Measurements from ENCODE around the gene DAB2IP. TPM values are rescaled to one million over a fixed set of nuclear protein-coding genes. Genes with fewer than 3 reads are reported as not detected.
"Not testable (repeated sequence)": the region's sequence is repeated elsewhere in the genome, so short reads cannot be mapped to it uniquely, and the experiment has no call there.

The DAB2IP gene
- total RNA-seq, 8 experiments from 2014 or later = 8.0 to 27.7 (median 19.6) TPM

- WGBS, 10 experiments = 60 to 100% (median 92%) methylated on average over 1 to 6 of the region's 9 CpGs; no CpG with 5 or more reads in 1 of the 10 experiments
- Histone ChIP-seq H3K4me1 (replicated peaks in 1 of 2) (peaks cover 12 to 18% of the 10 kb centered on the region in 2 donors), H3K27ac (no peak overlapping the region), H3K4me3 (no peak overlapping the region)
- in situ Hi-C loops (cut with MboI; ENCODE audit: low pct_unique_long_range_greater_than_20kb in 2 of 9, low sequenced_read_pairs in 9 of 9, unreplicated experiment in 9 of 9) = no loop called here
- no peak for ATAC-seq (replicated peaks in 6 of 8)
Observed at GRCh38 chr9:121618504-121618903, 32.9 kb upstream of the DAB2IP start.

- H3K4me1 ChIP-seq (replicated peaks in 1 of 2) = peaks cover 8 to 14% of the 10 kb centered on the region in 2 donors
- WGBS, 10 experiments = 55 to 100% (median 85%) methylated on average over 2 to 4 of the region's 7 CpGs; no CpG with 5 or more reads in 4 of the 10 experiments
- H3K27ac ChIP-seq; H3K4me3 ChIP-seq; in situ Hi-C loops (cut with MboI; ENCODE audit: low pct_unique_long_range_greater_than_20kb in 2 of 9, low sequenced_read_pairs in 9 of 9, unreplicated experiment in 9 of 9); ATAC-seq (replicated peaks in 6 of 8): not testable (repeated sequence)
Observed at GRCh38 chr9:121618910-121619309, 32.5 kb upstream of the DAB2IP start.

- ATAC-seq (replicated peaks in 6 of 8) = peak in 3 of 8 experiments; percentile 66 to 77 (median 76)
- in situ Hi-C loops (cut with MboI; ENCODE audit: low pct_unique_long_range_greater_than_20kb in 2 of 9, low sequenced_read_pairs in 9 of 9, unreplicated experiment in 9 of 9) = no loop called here
- H3K27ac ChIP-seq = no peak overlapping the region
- H3K4me3 ChIP-seq = no peak overlapping the region
- H3K4me1 ChIP-seq (replicated peaks in 1 of 2) = peaks cover 6 to 12% of the 10 kb centered on the region in 2 donors
- WGBS, 10 experiments = 0 to 100% (median 67%) methylated on average over 1 to 5 of the region's 11 CpGs; no CpG with 5 or more reads in 2 of the 10 experiments
Observed at GRCh38 chr9:121619545-121620324, 31.7 kb upstream of the DAB2IP start.

GRCh38 chr9:121620325-121620673 lies 31.1 kb upstream of the DAB2IP start:
- ATAC-seq (replicated peaks in 6 of 8) = no peak
- 87% methylated on average over 3 of the region's 3 CpGs; no CpG with 5 or more reads in 9 of the 10 experiments for WGBS, 10 experiments
- H3K4me1 ChIP-seq (replicated peaks in 1 of 2) = peaks cover 6 to 12% of the 10 kb centered on the region in 2 donors
- in situ Hi-C loops (cut with MboI; ENCODE audit: low pct_unique_long_range_greater_than_20kb in 2 of 9, low sequenced_read_pairs in 9 of 9, unreplicated experiment in 9 of 9) = no loop called here
- no peak overlapping the region for H3K27ac ChIP-seq
- no peak overlapping the region for H3K4me3 ChIP-seq

GRCh38 chr9:121620777-121621449 lies 30.5 kb upstream of the DAB2IP start:
- WGBS, 10 experiments = 0 to 100% (median 100%) methylated on average over 1 to 2 of the region's 3 CpGs; no CpG with 5 or more reads in 5 of the 10 experiments
- peak in 7 of 8 experiments; percentile 11 to 89 (median 73) for ATAC-seq (replicated peaks in 6 of 8)
- H3K27ac ChIP-seq = no peak overlapping the region
- H3K4me1 ChIP-seq (replicated peaks in 1 of 2) = peaks cover 6 to 9% of the 10 kb centered on the region in 2 donors
- H3K4me3 ChIP-seq = no peak overlapping the region
- in situ Hi-C loops (cut with MboI; ENCODE audit: low pct_unique_long_range_greater_than_20kb in 2 of 9, low sequenced_read_pairs in 9 of 9, unreplicated experiment in 9 of 9) = no loop called here

GRCh38 chr9:121622387-121623203 lies 28.8 kb upstream of the DAB2IP start:
- Histone ChIP-seq H3K4me3 (no peak overlapping the region), H3K27ac (no peak overlapping the region), H3K4me1 (replicated peaks in 1 of 2) (peaks cover 5 to 8% of the 10 kb centered on the region in 2 donors)
- WGBS, 10 experiments = 20 to 100% (median 65%) methylated on average over 1 to 5 of the region's 14 CpGs; no CpG with 5 or more reads in 3 of the 10 experiments
- peak in 2 of 8 experiments; percentile 4 to 49 for ATAC-seq (replicated peaks in 6 of 8)
- in situ Hi-C loops (cut with MboI; ENCODE audit: low pct_unique_long_range_greater_than_20kb in 2 of 9, low sequenced_read_pairs in 9 of 9, unreplicated experiment in 9 of 9) = no loop called here

- in situ Hi-C loops (cut with MboI; ENCODE audit: low pct_unique_long_range_greater_than_20kb in 2 of 9, low sequenced_read_pairs in 9 of 9, unreplicated experiment in 9 of 9); ATAC-seq (replicated peaks in 6 of 8); H3K27ac ChIP-seq; H3K4me3 ChIP-seq: not testable (repeated sequence)
- peaks cover 7 to 12% of the 10 kb centered on the region in 2 donors for H3K4me1 ChIP-seq (replicated peaks in 1 of 2)
- 83 to 100% (median 100%) methylated on average over 1 of the region's 2 CpGs; no CpG with 5 or more reads in 6 of the 10 experiments for WGBS, 10 experiments
Observed at GRCh38 chr9:121623430-121623829, 28.0 kb upstream of the DAB2IP start.

- no peak for ATAC-seq (replicated peaks in 6 of 8)
- Histone ChIP-seq H3K27ac (no peak overlapping the region), H3K4me3 (no peak overlapping the region), H3K4me1 (replicated peaks in 1 of 2) (peaks cover 7 to 12% of the 10 kb centered on the region in 2 donors)
- WGBS, 10 experiments = 20 to 70% (median 63%) methylated on average over 1 to 3 of the region's 3 CpGs; no CpG with 5 or more reads in 4 of the 10 experiments
- in situ Hi-C loops (cut with MboI; ENCODE audit: low pct_unique_long_range_greater_than_20kb in 2 of 9, low sequenced_read_pairs in 9 of 9, unreplicated experiment in 9 of 9) = no loop called here
Observed at GRCh38 chr9:121625590-121625989, 25.8 kb upstream of the DAB2IP start.

- Histone ChIP-seq H3K4me3 (no peak overlapping the region), H3K27ac (no peak overlapping the region), H3K4me1 (replicated peaks in 1 of 2) (peaks cover 7 to 12% of the 10 kb centered on the region in 2 donors)
- 20 to 100% (median 43%) methylated on average over 1 to 2 of the region's 4 CpGs; no CpG with 5 or more reads in 3 of the 10 experiments for WGBS, 10 experiments
- ATAC-seq (replicated peaks in 6 of 8) = no peak
- in situ Hi-C loops (cut with MboI; ENCODE audit: low pct_unique_long_range_greater_than_20kb in 2 of 9, low sequenced_read_pairs in 9 of 9, unreplicated experiment in 9 of 9) = no loop called here
Observed at GRCh38 chr9:121626012-121626411, 25.4 kb upstream of the DAB2IP start.

GRCh38 chr9:121627427-121627826 lies 24.0 kb upstream of the DAB2IP start:
- WGBS, 10 experiments = 50 to 100% (median 80%) methylated on average over 1 to 6 of the region's 6 CpGs; no CpG with 5 or more reads in 1 of the 10 experiments
- no peak overlapping the region for H3K4me3 ChIP-seq
- ATAC-seq (replicated peaks in 6 of 8) = peak in 3 of 8 experiments; percentile 39 to 70 (median 43)
- H3K27ac ChIP-seq = no peak overlapping the region
- in situ Hi-C loops (cut with MboI; ENCODE audit: low pct_unique_long_range_greater_than_20kb in 2 of 9, low sequenced_read_pairs in 9 of 9, unreplicated experiment in 9 of 9) = no loop called here
- peaks cover 14 to 17% of the 10 kb centered on the region in 2 donors for H3K4me1 ChIP-seq (replicated peaks in 1 of 2)

GRCh38 chr9:121628401-121628800 lies 23.0 kb upstream of the DAB2IP start:
- Histone ChIP-seq H3K4me3 (no peak overlapping the region), H3K4me1 (replicated peaks in 1 of 2) (peaks cover 24 to 27% of the 10 kb centered on the region in 2 donors), H3K27ac (no peak overlapping the region)
- 62 to 100% (median 91%) methylated on average over 1 to 3 of the region's 4 CpGs; no CpG with 5 or more reads in 4 of the 10 experiments for WGBS, 10 experiments
- in situ Hi-C loops (cut with MboI; ENCODE audit: low pct_unique_long_range_greater_than_20kb in 2 of 9, low sequenced_read_pairs in 9 of 9, unreplicated experiment in 9 of 9) = no loop called here
- ATAC-seq (replicated peaks in 6 of 8) = no peak

- Histone ChIP-seq H3K4me1 (replicated peaks in 1 of 2) (peaks cover 50 to 52% of the 10 kb centered on the region in 2 donors), H3K4me3 (no peak overlapping the region), H3K27ac (no peak overlapping the region)
- ATAC-seq (replicated peaks in 6 of 8) = no peak
- WGBS, 10 experiments = 70 to 100% (median 100%) methylated on average over 1 to 3 of the region's 3 CpGs; no CpG with 5 or more reads in 4 of the 10 experiments
- in situ Hi-C loops (cut with MboI; ENCODE audit: low pct_unique_long_range_greater_than_20kb in 2 of 9, low sequenced_read_pairs in 9 of 9, unreplicated experiment in 9 of 9) = no loop called here
Observed at GRCh38 chr9:121631115-121631514, 20.3 kb upstream of the DAB2IP start.

Measured in motor neuron (in vitro differentiated cells).